Fibroblast of skin of right biceps (primary cell): ENCODE results near the gene CBLC.

Experiments used
- DNase-seq: peaks from one replicate; pipeline ENCODE4 v3.0.0-alpha.2; 2013

Gene CBLC

DNA sequence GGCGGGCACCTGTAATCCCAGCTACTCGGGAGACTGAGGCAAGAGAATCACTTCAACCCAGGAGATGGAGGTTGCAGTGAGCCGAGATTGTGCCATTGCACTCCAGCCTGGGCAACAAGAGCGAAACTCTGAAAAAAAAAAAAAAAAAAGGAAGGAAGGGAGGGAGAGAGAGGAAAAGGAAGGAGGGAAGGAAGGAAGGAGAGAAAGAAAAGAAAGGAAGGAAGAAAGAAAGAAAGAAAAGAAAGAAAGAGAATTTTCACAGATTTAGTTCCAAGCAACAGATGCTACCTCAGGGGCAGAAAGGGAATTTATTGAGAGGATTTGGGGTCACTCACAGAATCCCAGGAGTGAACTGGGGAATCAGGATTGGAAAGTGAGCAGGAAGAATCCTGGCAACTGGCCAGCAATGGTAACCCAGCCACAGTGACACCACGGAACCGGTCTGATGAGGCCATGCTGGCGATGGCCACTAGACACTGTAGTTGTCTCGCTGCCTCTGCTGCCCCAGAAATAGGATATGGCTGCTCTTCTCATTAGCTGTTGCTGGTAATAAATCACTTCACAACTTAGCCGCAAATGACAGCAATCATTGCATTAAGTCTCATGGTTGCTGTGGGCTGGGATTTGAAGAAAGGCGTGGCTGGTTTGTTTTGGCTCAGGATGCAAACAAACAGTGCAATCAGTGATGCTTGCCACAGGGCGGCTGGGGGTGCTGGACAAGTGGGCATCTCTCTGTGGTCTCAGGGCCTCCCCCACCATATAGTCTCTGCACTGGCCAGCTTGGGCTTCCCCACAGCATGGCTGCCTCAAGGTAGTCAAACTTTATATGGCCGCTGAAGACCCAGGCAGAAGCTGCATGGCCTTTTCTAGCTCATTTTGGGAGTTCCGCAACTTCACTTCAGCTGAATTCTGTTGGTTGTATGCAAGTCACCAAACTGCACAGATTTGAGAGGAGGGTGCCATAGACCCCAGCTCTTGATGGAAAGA is 26.0 kb downstream of the CBLC start:
- DNase-seq, result no peak

DNA sequence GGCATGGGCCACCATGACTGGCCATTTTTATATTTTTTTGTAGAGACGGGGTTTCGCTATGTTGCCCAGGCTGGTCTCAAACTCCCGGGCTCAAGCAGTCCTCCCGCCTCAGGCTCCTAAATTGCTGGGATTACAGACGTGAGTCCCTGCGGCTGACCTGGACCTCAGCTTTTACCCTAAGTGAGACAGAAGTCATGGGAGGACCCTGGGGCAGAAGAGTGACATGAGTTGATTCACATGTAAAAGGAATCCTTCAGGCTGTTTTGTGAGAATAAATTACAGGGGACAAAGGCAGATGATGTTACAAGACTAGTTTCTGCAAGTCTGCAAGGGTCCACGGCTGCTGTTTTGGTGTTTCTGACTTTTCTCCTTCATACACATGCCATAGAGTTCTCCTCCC is 28.6 kb downstream of the CBLC start:
- no peak for DNase-seq

DNA sequence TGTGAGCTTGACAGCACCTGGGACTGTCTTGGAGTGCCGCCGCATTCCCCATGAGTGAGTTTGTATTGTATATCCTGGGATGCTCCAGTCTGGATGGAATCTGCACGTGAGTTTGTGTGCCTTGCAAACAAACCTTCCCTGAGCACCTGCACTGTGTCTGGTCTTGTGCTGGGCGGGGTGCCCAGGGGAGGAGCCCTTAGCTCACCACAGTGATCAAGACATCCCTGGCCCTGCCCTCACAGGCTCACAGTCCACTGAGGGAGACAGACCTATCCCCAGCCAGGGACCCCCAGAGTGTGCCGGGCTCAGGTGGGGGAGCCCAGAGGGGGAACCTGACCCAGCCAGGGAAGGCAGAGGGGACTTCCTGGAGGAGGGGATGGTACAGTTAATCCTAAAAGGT is 29.5 kb downstream of the CBLC start:
- DNase-seq, result no peak

DNA sequence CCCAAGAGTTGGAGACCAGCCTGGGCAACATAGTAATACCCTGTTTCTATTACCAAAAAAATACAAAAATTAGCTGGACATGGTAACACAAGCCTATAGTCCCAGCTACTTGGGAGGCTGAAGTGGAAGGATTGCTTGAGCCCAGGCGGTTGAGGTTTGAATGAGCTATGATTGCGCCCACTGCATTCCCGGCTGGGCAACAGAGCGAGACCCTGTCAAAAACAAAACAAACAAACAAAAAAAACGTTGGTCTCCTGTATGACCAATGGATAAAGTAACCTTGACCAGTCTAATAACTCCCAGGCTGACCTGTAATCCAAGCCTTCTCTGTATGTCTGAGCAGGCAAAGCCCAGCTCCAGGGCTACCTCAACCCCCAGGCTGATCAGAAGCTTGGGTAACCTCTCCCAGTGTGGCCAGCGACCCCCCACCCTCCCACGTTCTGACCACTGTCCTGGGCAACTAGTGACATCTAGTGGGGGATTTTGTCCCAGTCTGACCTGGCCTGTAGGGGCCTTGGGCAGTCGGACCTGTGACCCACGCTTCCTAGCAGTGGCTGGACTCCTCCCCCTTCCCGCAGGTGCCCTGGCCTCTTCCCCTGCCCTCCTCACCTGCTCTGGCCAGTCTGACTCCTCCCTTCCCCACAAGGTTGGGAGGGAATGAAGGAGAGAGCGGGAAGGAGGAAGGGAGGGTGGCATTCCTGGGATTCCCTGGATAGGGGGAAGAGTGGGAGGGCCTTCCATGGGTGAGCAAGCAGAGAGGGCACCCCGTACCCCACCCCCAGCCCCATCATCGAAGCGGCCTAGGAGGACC is 30.2 kb downstream of the CBLC start:
- peak; percentile 63 for DNase-seq

DNA sequence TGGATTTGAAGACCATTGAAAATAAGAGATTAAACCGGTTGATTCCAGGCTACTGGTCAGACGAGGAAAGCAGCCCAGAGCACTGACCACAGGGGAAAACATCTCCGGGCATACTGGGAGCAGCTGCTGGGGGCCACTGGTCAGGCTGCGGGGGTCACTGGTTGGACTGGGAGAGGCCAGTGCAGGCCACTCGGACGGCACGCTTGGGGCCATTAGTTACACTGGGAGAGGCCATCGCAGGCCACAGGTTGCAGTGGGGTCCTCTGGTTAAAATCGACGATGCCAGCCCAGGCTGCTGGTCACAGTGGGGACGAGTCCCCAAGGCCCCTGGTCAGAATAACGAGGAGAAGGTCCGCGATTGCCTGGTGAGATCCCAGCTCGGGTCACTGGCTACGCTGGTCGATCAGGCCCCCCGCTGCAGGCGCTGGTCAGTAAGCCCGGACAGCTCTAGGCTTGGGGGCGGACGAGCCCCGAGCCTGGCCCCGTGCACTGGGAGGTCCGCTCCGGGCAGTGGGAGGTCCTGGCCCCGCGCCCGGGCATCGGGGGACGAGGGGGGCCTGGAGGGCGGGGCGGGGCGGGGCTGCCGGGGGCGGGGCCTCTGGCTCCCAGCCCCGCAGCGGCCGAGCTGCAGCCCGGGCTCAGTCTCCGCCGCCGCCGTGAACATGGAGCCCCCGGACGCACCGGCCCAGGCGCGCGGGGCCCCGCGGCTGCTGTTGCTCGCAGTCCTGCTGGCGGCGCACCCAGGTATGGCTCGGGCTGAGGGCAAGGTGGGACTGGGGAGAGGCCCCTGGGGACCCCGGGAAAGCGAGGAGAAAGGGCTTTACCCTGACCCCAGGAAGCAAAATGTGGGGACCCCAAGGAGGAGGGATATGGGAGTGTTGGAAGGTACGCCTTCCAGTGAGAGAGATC is 31.0 kb downstream of the CBLC start, which contains the start of gene BCAM:
BCAM (plus strand) TSS at position 641 of the 909 bp plus-strand sequence; CDS start at position 663, 22 bp downstream.
- DNase-seq, result peak; percentile 70

DNA sequence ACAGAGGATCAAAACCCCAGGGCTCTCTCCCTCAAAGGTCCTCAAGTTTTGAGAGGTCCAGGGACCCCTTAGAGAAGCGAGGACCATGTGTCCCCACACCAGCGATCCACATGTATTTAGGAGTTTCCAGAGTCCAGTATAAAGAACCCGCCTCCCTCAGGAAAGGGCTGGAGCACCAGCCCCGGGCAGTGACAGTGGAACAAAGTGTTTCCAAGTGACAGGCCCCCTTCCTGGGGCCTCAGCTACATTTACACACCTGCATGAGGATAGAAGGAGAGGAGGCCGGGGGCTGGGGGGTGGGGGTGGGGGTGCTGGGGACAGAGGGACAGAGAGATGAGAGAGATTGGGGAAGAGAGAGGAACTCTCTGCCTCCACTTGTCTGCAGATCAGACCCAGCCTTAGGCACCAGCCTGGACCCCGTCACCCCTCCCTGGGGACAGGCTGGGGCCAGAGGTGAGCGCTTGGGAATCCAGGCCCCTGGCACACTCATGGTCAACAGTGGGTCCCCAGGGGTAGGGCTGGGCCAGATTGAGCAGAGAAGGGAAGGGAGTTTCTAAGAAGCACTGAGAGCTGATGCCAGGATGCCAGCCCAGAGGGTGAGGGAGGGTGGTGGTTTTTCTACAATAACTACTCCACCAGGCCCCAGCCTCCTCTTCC is 32.0 kb downstream of the CBLC start:
- no peak for DNase-seq

DNA sequence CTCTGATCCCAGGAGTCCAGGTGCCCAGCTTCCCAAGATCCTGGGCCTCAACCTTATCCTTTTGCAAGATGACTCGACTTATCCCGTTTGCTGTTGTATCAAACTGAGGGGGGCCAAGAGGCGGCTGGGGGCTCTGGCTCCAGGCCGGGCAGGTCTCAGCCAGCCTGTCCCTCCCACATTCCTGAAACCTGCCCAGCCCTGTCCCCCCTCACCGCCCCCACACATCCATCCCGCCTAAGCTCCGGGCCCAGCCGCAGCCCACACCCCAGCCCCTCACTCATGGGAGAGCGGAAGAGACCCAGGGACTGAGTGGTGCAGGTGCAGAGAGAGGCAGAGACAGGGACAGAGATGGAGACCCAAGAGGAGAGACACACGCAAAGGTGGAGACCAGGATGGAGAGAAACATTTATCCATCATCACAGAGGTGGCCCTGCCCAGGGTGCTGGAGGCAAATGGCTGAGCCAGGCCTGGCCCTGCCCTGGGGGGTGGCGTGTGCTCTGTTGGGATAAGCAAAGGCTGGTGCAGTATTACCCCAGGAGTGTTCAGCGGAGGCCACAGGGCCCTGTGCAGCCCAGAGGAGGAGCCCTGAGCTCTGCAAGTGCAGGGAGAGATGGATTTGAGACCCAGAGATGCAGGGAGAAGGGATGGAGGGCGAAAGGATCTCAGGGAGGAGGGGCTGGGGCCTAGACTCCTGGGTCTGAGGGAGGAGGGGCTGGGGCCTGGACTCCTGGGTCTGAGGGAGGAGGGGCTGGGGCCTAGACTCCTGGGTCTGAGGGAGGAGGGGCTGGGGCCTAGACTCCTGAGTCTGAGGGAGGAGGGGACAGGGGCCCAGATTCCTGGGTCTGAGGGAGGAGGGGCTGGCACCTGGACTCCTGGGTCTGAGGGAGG is 32.8 kb downstream of the CBLC start:
- no peak for DNase-seq

DNA sequence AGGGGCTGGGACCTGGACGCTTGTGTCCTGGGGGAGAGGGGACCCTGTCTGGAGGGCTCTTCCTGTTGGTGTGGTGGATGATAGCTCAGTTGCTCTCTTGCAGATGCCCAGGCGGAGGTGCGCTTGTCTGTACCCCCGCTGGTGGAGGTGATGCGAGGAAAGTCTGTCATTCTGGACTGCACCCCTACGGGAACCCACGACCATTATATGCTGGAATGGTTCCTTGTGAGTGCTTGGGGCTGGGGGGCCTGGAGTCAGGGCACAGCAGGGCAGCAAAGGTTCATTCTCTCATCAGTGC is 33.4 kb downstream of the CBLC start:
- DNase-seq, result no peak

DNA sequence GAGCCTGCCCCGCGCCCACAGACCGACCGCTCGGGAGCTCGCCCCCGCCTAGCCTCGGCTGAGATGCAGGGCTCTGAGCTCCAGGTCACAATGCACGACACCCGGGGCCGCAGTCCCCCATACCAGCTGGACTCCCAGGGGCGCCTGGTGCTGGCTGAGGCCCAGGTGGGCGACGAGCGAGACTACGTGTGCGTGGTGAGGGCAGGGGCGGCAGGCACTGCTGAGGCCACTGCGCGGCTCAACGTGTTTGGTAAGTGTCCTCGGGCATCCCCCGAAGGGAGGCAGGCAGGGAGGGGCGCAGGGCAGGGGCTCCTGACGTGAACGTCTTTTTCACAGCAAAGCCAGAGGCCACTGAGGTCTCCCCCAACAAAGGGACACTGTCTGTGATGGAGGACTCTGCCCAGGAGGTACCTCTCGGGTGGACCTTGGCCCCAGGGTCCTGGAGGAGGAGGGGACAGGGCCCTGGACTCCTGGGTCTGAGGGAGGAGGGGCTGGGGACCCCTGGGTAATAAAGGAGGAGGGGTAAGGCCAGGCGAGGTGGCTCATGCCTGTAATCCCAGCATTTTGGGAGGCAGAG is 34.5 kb downstream of the CBLC start:
- no peak for DNase-seq

DNA sequence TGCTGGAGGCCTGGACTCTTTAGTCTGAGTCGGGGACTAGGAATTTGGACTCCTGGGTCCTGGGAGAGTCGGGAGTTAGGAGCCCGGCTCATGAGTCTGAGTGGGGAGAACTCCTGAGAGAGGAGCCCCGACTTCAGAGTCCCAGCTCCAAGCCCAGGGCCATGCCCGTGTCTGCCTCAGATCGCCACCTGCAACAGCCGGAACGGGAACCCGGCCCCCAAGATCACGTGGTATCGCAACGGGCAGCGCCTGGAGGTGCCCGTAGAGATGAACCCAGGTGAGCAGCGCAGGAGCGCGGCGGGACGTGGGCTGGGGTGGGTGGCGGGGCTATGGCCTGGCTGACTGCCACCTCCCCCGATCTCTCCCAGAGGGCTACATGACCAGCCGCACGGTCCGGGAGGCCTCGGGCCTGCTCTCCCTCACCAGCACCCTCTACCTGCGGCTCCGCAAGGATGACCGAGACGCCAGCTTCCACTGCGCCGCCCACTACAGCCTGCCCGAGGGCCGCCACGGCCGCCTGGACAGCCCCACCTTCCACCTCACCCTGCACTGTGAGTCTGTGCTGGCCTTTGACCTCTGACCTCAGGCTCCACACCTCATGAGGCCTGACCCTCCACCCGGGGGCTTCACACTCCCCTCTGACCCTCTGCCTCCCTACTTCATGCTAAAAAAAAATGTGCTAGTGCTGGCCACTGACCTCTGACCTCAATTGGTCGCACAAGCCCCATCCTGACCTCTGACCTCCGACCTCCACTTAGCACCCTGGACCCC is 35.6 kb downstream of the CBLC start:
- DNase-seq, result no peak

DNA sequence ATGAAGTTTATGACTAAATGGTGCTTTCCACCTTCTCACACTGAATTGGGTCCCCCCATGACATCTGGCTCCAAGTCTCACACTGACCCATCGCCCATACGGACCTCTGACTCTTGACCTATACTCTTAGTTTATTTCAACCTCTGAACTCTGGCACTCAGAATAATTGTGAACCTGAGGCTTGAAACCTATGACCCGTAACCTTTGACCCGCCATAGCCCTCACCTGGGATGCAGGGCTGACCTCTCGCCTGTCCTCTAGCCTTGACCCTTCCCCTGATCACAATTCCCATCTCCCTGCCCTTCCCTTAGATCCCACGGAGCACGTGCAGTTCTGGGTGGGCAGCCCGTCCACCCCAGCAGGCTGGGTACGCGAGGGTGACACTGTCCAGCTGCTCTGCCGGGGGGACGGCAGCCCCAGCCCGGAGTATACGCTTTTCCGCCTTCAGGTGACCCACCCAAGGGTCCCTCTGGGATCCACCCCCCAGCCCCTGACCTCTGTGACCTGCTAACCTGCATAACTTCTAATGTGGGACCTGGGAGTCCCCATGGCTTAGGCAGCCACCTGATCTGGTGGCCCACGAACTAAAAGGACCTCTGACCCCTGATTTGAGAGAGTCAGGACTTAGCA is 36.3 kb downstream of the CBLC start:
- DNase-seq, result no peak

DNA sequence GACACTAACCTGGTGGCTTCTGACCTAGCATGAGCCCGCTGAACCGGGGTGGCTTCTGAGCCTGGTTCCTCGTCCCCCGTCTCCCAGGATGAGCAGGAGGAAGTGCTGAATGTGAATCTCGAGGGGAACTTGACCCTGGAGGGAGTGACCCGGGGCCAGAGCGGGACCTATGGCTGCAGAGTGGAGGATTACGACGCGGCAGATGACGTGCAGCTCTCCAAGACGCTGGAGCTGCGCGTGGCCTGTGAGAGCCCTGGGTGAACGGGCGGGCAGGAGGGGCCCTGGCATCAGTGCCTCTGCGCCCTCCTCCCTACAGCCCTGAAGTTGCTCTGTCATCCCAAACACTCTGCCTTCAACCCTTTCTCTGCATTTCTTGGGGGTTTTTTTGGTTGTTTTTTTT is 36.8 kb downstream of the CBLC start:
- no peak for DNase-seq

DNA sequence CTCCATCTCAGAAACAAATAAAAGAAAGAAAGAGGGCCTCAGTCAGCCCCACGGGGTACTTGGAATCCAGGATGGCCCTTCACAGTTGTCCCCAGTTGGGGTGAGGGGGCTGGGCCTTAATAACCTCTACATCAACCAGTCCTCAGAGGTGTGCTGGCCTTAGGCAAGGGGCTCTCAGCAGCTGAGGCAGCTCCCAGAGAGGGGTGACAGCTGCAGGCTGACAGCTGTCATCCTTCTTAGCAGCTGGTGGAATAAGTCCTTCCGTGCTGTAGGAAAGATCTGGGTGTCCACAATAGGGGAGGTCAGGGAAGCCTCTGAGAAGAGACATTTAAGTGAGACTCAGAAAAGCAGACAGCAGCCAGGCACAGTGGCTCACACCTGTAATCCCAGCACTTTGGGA is 38.6 kb downstream of the CBLC start:
- DNase-seq, result no peak

DNA sequence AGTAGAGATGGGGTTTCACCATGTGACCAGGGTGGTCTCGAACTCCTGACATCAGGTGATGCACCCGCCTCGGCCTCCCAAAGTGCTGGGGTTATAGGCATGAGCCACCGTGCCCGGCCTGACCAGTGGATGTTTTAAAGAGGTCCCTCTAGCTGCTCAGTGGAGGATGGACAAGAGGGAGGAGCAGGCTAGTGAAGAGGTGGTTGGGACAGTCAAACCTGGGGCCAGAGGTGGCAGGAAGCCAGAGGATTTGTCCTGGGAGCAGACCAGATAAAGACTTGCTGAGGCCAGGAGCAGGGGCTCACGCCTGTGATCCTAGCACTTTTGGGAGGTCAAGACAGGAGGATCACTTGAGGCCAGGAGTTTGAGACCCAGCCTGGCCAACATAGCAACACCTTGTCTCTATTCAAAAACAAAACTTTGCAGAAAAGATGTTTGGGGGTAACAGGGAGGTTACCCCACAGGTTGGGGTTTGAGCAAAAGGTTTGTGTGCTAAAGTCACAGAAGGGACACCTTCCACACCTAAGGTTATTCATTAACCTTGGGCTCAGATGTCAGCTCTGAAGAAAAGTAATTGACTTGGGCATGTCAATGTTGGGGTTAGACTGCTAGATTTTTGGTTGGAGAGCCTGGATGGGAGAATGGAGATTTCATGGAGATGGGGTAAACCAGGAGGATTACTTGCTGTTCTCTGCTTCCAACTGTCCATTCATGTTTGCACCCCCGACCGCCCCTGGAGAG is 40.2 kb downstream of the CBLC start:
- no peak for DNase-seq

DNA sequence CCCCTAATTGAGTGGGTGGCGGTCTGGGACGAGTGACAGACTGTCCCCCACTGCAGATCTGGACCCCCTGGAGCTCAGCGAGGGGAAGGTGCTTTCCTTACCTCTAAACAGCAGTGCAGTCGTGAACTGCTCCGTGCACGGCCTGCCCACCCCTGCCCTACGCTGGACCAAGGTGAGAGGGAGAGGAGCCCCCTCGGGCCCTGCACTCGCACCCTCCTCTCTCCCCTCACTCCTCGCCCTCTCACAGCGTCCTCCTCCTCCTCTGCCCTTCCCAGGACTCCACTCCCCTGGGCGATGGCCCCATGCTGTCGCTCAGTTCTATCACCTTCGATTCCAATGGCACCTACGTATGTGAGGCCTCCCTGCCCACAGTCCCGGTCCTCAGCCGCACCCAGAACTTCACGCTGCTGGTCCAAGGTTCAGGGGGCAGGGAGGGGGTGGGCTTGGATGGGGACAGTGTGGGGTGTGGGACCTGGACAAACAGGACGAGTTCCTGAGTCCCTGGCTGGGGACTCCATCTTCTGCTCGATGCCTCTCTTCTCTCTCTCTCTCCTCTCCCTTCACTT is 40.9 kb downstream of the CBLC start:
- no peak for DNase-seq

DNA sequence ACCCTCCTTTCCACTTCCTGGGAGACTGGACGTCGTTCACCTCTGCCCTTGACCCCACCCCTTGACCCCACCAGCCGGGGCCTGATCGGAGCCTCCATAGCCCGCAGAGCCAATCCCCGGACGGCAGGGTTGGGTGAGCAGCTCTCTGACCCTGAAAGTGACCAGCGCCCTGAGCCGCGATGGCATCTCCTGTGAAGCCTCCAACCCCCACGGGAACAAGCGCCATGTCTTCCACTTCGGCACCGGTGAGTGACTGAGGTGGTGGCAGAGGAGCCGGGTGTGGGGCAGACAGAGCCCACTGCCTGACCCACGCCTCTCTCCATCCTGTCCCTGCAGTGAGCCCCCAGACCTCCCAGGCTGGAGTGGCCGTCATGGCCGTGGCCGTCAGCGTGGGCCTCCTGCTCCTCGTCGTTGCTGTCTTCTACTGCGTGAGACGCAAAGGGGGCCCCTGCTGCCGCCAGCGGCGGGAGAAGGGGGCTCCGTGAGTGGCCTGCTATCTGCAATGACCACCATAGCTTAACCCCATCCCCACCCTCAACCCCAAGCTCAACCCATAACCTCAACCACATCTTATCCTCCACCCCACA is 41.6 kb downstream of the CBLC start:
- DNase-seq, result no peak

DNA sequence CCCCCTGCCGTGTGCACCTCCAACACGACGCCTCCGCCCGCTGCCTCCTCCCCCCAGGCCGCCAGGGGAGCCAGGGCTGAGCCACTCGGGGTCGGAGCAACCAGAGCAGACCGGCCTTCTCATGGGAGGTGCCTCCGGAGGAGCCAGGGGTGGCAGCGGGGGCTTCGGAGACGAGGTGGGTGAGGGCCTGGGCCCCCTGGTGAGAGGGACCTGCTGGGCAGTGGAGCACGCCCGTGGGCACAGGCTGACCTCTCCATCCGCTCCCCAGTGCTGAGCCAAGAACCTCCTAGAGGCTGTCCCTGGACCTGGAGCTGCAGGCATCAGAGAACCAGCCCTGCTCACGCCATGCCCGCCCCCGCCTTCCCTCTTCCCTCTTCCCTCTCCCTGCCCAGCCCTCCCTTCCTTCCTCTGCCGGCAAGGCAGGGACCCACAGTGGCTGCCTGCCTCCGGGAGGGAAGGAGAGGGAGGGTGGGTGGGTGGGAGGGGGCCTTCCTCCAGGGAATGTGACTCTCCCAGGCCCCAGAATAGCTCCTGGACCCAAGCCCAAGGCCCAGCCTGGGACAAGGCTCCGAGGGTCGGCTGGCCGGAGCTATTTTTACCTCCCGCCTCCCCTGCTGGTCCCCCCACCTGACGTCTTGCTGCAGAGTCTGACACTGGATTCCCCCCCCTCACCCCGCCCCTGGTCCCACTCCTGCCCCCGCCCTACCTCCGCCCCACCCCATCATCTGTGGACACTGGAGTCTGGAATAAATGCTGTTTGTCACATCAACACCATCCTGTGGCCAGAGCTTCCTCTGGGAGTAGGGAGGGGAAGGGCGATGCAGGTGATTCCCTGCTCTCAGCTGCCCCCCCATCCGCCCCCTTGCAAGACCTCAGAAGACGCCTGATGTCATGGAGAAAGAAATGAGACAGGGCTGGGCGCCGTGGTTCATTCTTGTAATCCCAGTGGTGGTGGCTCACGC is 43.2 kb downstream of the CBLC start:
- no peak for DNase-seq
